NCI-H2029 (cell line): Measurements from ENCODE around the gene SLC6A18.
"Not testable (repeated sequence)": the region's sequence is repeated elsewhere in the genome, so short reads cannot be mapped to it uniquely, and the experiment has no call there.

Source experiments
- DNase-seq: peaks from one replicate; lab custom pipeline; 2025; lab: John Stamatoyannopoulos, UW

The SLC6A18 gene

GRCh38 chr5:1278216-1278615 is 53.0 kb downstream of the SLC6A18 start:
- DNase-seq: no peak

GRCh38 chr5:1278656-1279442 is 53.7 kb downstream of the SLC6A18 start:
- no peak for DNase-seq

GRCh38 chr5:1279443-1280151 is 54.4 kb downstream of the SLC6A18 start:
- no peak for DNase-seq

- DNase-seq: no peak
Measured at GRCh38 chr5:1280177-1281037, 55.2 kb downstream of the SLC6A18 start.

- DNase-seq: no peak
Measured at GRCh38 chr5:1281038-1281882, 56.1 kb downstream of the SLC6A18 start.

GRCh38 chr5:1282131-1282992 is 57.2 kb downstream of the SLC6A18 start:
- DNase-seq: peak; percentile 22

- not testable (repeated sequence) for DNase-seq
Measured at GRCh38 chr5:1282993-1283728, 58.0 kb downstream of the SLC6A18 start.

- DNase-seq: not testable (repeated sequence)
Measured at GRCh38 chr5:1283729-1284041, 58.5 kb downstream of the SLC6A18 start.

GRCh38 chr5:1284336-1284970 is 59.3 kb downstream of the SLC6A18 start:
- DNase-seq: not testable (repeated sequence)

- DNase-seq: no peak
Measured at GRCh38 chr5:1285141-1285540, 60.0 kb downstream of the SLC6A18 start.

- DNase-seq: no peak
Measured at GRCh38 chr5:1285883-1286291, 60.7 kb downstream of the SLC6A18 start.

- DNase-seq: no peak
Measured at GRCh38 chr5:1288439-1289335, 63.5 kb downstream of the SLC6A18 start.

- not testable (repeated sequence) for DNase-seq
Measured at GRCh38 chr5:1289559-1289958, 64.4 kb downstream of the SLC6A18 start.

GRCh38 chr5:1290956-1291355 is 65.8 kb downstream of the SLC6A18 start:
- DNase-seq: not testable (repeated sequence)

GRCh38 chr5:1291611-1292080 is 66.5 kb downstream of the SLC6A18 start:
- DNase-seq: no peak

- no peak for DNase-seq
Measured at GRCh38 chr5:1292139-1292538, 67.0 kb downstream of the SLC6A18 start.

- DNase-seq: no peak
Measured at GRCh38 chr5:1292846-1293415, 67.8 kb downstream of the SLC6A18 start.
